GM06990 (cell line): ENCODE measurements around the gene STIMATE.

Experiments
- DNase-seq: peaks from one replicate; pipeline ENCODE4 v3.0.0-alpha.2; 2011; ENCODE audit not compliant: insufficient read length; ENCODE audit errors: extremely low read depth
- H3K27me3 ChIP-seq: replicated peaks from 2 replicates; pipeline ENCODE4 v1.6.0; 2011; ENCODE audit warnings: low read length; ENCODE audit not compliant: control insufficient read depth, insufficient read depth
- H3K36me3 ChIP-seq: 2 replicates; pipeline ENCODE4 v1.5.1; 2011; ENCODE audit warnings: low read length; ENCODE audit not compliant: control insufficient read depth, insufficient read depth
- H3K4me3 ChIP-seq: replicated peaks from 2 replicates; pipeline ENCODE4 v1.5.1; 2011; ENCODE audit warnings: low read depth, mild to moderate bottlenecking, control low read depth, low read length
- TF ChIP-seq, protein P1 (sequence below): IDR thresholded peaks from 2 replicates; pipeline ENCODE4 v1.5.1; 2011; ENCODE audit warnings: low read length, control low read depth, mild to moderate bottlenecking, inconsistent platforms; ENCODE audit not compliant: insufficient read depth, poor library complexity, severe bottlenecking

STIMATE gene

DNA sequence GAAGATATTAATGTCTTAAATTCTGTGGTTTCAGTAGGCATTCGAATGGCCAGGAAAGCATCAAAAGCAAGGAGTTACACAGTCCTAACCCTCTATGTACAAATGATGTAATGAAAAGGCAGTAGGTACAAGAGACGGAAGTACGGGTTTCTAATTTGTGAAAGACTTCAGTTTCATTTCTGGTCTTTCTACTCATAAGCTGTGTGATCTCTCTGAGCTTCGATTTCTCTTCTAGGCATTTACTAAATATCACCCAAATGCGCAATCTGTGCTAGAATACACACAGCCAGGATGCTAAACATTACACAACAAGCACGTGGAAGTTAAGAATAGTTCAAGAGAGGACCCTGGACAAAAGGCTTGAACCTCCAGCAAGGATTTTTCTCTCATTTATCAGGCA lies 17.9 kb upstream of the STIMATE start:
- Histone ChIP-seq H3K27me3 (no peaks in the 10 kb centered on the region), H3K4me3 (no peak overlapping the region), H3K36me3 (peaks cover 4% of the 10 kb centered on the region)
- DNase-seq, result no peak
- TF ChIP-seq, protein P1, sequence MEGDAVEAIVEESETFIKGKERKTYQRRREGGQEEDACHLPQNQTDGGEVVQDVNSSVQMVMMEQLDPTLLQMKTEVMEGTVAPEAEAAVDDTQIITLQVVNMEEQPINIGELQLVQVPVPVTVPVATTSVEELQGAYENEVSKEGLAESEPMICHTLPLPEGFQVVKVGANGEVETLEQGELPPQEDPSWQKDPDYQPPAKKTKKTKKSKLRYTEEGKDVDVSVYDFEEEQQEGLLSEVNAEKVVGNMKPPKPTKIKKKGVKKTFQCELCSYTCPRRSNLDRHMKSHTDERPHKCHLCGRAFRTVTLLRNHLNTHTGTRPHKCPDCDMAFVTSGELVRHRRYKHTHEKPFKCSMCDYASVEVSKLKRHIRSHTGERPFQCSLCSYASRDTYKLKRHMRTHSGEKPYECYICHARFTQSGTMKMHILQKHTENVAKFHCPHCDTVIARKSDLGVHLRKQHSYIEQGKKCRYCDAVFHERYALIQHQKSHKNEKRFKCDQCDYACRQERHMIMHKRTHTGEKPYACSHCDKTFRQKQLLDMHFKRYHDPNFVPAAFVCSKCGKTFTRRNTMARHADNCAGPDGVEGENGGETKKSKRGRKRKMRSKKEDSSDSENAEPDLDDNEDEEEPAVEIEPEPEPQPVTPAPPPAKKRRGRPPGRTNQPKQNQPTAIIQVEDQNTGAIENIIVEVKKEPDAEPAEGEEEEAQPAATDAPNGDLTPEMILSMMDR, result no peak

DNA sequence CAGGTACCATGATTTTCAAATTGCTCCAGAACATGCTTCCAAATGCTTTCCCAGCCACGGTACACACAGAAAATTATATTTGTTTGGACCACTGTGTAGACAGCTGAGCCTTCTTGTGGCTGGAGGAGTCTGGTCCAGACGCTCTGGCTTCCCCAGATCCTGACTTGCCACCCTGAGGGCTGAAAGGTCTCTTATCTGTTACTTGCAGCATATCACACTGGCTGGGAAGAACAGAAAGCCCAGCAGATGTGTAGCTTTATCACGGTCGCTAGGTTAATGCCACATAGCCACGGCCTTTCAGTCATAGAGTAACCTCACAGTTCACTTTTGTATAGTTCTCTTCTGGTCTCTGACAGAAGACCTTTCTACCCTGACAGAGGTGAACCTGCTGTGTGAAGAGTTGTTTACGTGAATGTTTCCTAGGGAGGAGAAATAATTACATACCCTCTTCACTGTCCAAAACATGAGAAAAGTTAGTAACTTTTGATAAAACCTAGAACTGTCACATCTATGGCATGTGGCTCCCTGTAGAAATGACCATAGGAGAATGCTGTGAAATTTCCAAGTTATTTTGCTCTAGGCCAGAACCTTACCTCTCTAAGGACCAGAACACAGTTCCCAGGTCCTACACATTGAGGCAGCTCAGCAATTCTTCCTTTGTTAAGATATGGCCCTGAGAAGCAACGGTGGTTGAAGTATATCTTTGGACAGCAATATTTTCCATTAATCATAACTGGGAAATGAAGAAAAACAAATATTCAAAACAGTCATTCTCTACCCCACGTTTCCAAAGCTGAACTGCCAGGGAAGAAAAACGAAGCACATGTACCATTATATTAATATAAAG lies 15.8 kb upstream of the STIMATE start:
- H3K27me3 ChIP-seq, result no peaks in the 10 kb centered on the region
- no peak overlapping the region for H3K4me3 ChIP-seq
- DNase-seq, result no peak
- TF ChIP-seq, protein P1, result no peak
- H3K36me3 ChIP-seq, result no peaks in the 10 kb centered on the region; the same call in 1 of the 2 replicates

DNA sequence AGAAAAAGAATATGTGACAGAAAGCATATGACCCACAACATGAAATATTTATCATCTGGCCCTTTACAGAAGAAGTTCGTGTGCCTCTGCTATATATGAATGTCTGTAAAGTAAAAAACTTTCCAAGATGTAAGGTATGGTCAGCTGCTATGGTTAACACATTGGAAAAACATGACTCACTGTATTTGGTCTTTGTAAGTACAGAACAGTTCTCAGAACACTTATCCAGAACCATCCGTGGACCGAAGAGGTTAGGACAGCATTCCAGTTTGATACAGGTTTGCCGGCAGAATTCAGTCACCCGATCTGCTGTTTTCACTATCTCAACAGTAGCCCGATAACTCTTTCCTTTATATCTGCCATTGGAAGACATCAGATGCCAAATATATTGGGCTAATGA lies 13.5 kb upstream of the STIMATE start:
- TF ChIP-seq, protein P1, result no peak
- no peak overlapping the region for H3K4me3 ChIP-seq
- no peak for DNase-seq
- H3K27me3 ChIP-seq, result no peaks in the 10 kb centered on the region
- no peaks in the 10 kb centered on the region; the same call in 1 of the 2 replicates for H3K36me3 ChIP-seq

DNA sequence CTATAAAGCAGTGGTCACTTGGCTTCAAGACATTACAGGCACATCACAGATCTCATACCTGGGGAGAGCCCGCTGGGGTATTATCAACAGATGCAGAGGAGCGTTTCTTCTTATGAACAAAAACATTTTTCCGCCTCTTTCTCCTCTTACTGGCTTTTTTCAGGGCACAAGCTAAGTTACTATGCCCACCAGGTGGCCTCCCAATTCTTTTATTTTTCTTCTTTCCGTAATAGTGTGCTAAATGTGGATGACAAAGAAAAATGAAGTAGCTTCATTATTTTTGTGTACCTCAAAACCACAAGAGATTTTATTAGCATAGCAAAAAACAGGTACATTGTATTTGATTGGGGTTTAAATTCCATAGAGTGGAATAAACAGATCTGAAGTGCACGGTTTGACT lies 10.1 kb upstream of the STIMATE start:
- Histone ChIP-seq H3K36me3 (no peaks in the 10 kb centered on the region; the same call in none of the 2 replicates), H3K27me3 (no peaks in the 10 kb centered on the region), H3K4me3 (no peak overlapping the region)
- TF ChIP-seq, protein P1, result no peak
- no peak for DNase-seq

DNA sequence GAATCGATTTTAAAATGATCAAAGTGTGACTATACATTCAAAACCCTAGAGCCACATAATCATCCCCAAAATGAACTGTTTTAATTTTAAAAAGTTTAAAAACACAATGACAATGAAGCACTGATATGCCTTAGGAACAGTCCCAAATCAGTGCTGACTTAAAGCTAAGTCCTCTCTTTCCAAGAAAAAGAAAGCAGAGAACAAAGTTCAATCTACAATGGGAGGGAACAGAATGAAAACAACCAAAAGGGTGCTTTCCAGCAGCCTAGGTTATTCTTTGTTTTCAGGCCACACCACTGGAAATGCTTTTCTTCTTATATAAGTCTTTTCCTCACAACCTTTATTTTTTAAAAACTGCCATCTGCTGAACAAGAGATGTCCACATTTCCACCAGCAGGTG lies 7.2 kb upstream of the STIMATE start:
- H3K36me3 ChIP-seq, result no peaks in the 10 kb centered on the region; the same call in 1 of the 2 replicates
- TF ChIP-seq, protein P1, result no peak
- no peaks in the 10 kb centered on the region for H3K27me3 ChIP-seq
- DNase-seq, result no peak
- no peak overlapping the region for H3K4me3 ChIP-seq

DNA sequence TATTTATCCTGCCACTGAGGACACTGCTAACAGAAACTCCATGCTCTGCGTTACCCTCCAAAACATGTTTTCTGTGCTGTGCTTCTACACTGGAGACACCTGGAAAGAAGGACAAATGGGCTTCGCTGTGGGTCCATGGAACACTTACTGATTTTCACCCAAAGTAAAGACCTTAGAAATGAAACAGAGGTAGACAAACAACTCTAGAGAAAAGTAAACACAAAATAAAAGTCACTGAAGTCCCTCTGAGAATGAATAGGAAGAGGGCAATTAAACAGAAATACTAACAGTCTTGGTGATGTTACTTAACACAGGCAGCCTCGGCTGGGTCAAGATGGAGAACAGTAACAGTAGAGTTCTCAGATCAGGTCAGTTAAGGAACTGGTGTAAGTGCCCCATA lies 6.7 kb upstream of the STIMATE start:
- DNase-seq, result no peak
- H3K36me3 ChIP-seq, result no peaks in the 10 kb centered on the region; the same call in 1 of the 2 replicates
- no peaks in the 10 kb centered on the region for H3K27me3 ChIP-seq
- H3K4me3 ChIP-seq, result no peak overlapping the region
- TF ChIP-seq, protein P1, result no peak
